Endothelial cell of umbilical vein (primary cell): ENCODE measurements around the gene ABCG4. TPM values are rescaled to one million over a fixed set of nuclear protein-coding genes. Genes with fewer than 3 reads are reported as not detected.

Experiments
- BruUV-seq: library from RNA; stranded (reverse); fragments of 400-500 nt; replicated peaks from 2 replicates; lab custom pipeline; 2021; lab: Mats Ljungman, UMichigan
- CTCF ChIA-PET: fragments of 300-600, 350-600 bp; sonication (Branson Sonifier 250); formaldehyde crosslinking; loops from one replicate; lab custom pipeline; 2021; ENCODE audit warnings: antibody characterized with exemption, inconsistent platforms; lab: Charles Lee
- POLR2A ChIA-PET: fragments of 300-600, 350-600 bp; sonication (Branson Sonifier 250); formaldehyde crosslinking; loops from one replicate; lab custom pipeline; 2021; ENCODE audit warnings: antibody characterized with exemption, inconsistent platforms; lab: Charles Lee
- DNase-seq: peaks from one replicate; pipeline ENCODE4 v3.0.0-alpha.2; 2011; ENCODE audit warnings: low read depth, low spot score
- FAIRE-seq: peaks from 2 replicates; lab custom pipeline; 2011; peaks lifted over from hg19 to GRCh38; lab: Jason Lieb, UNC
- H2AFZ ChIP-seq: 2 replicates; pipeline ENCODE4 v1.6.0; 2012; ENCODE audit warnings: low read depth, low read length, control low read depth, inconsistent platforms
- H3K27ac ChIP-seq: 2 replicates; pipeline ENCODE4 v1.5.1; 2011; ENCODE audit warnings: low read depth, mild to moderate bottlenecking, control low read depth, low read length, moderate library complexity; ENCODE audit not compliant: insufficient read depth
- H3K27me3 ChIP-seq, 2 experiments: 2 replicates each; pipeline versions ENCODE4 v1.6.0 to v1.6.1; 2011; ENCODE audit warnings: low read length in 2 of 2, mixed read lengths in 1 of 2; ENCODE audit not compliant: control insufficient read depth in 2 of 2, insufficient read depth in 2 of 2
- H3K36me3 ChIP-seq, 2 experiments: 2 replicates in 1 of 2; 3 replicates in 1 of 2; pipeline ENCODE4 v1.5.1; 2011; ENCODE audit warnings: low read length in 2 of 2, mild to moderate bottlenecking in 1 of 2, moderate library complexity in 1 of 2; ENCODE audit not compliant: control insufficient read depth in 2 of 2, insufficient read depth in 2 of 2; ENCODE audit errors: extremely low read depth in 1 of 2
- H3K4me1 ChIP-seq: 3 replicates; pipeline ENCODE4 v1.5.1; 2011; ENCODE audit warnings: mild to moderate bottlenecking, low read length; ENCODE audit not compliant: control insufficient read depth, insufficient read depth; ENCODE audit errors: extremely low read depth
- H3K4me2 ChIP-seq: 2 replicates; pipeline ENCODE4 v1.6.1; 2011; ENCODE audit warnings: low read length, control low read depth, mixed read lengths; ENCODE audit not compliant: insufficient read depth
- H3K4me3 ChIP-seq, 3 experiments: fragments of 200-600 bp in 1 of 3; sonication (generic), shearing (Covaris generic) in 1 of 3; replicated peaks in 1 of 3; 2 replicates each; pipeline ENCODE4 v1.5.1; 2011 to 2016; ENCODE audit warnings: control low read depth in 3 of 3, low read length in 3 of 3, mild to moderate bottlenecking in 2 of 3, inconsistent platforms in 1 of 3, low read depth in 1 of 3, moderate library complexity in 1 of 3; ENCODE audit not compliant: insufficient read depth in 1 of 3
- H3K79me2 ChIP-seq: 2 replicates; pipeline ENCODE4 v1.6.0; 2012; ENCODE audit warnings: low read length, inconsistent platforms; ENCODE audit not compliant: control insufficient read depth, insufficient read depth
- H3K9ac ChIP-seq: replicated peaks from 2 replicates; pipeline ENCODE3; 2011; ENCODE audit warnings: low read length, control low read depth; ENCODE audit not compliant: insufficient read depth; ENCODE audit errors: extremely low read depth
- H3K9me1 ChIP-seq: replicated peaks from 3 replicates; pipeline ENCODE4 v1.6.0; 2011; ENCODE audit warnings: mild to moderate bottlenecking, low read length; ENCODE audit not compliant: control insufficient read depth, insufficient read depth; ENCODE audit errors: extremely low read depth
- H3K9me3 ChIP-seq: replicated peaks from 2 replicates; pipeline ENCODE4 v1.5.1; 2012; ENCODE audit warnings: low read length, inconsistent platforms; ENCODE audit not compliant: control insufficient read depth, insufficient read depth
- H4K20me1 ChIP-seq: replicated peaks from 2 replicates; pipeline ENCODE3; 2011; ENCODE audit warnings: mild to moderate bottlenecking, low read length; ENCODE audit not compliant: control insufficient read depth, insufficient read depth; ENCODE audit errors: extremely low read depth
- CTCF ChIP-seq, 2 donors: IDR thresholded peaks; 1 replicate in 1 of 2; 2 replicates in 1 of 2; pipeline ENCODE4 v1.5.1; 2011; ENCODE audit warnings: low read length in 2 of 2, mild to moderate bottlenecking in 2 of 2, moderate library complexity in 2 of 2, control low read depth in 1 of 2, inconsistent platforms in 1 of 2, low read depth in 1 of 2; ENCODE audit not compliant: insufficient read depth in 1 of 2; ENCODE audit errors: extremely low read depth in 1 of 2
- EZH2 ChIP-seq: IDR thresholded peaks from 2 replicates; pipeline ENCODE4 v1.6.1; 2012; ENCODE audit warnings: borderline replicate concordance, low read depth, mild to moderate bottlenecking, moderate library complexity, low read length, inconsistent platforms; ENCODE audit not compliant: severe bottlenecking
- FOS ChIP-seq: IDR thresholded peaks from 2 replicates; pipeline ENCODE4 v1.6.1; 2011; ENCODE audit warnings: mild to moderate bottlenecking, low read length, moderate library complexity, borderline replicate concordance; ENCODE audit not compliant: insufficient read depth
- GATA2 ChIP-seq: IDR thresholded peaks from 2 replicates; pipeline ENCODE4 v1.7.0; 2011; ENCODE audit warnings: low read depth, mild to moderate bottlenecking, moderate library complexity, mixed read lengths, low read length; ENCODE audit not compliant: insufficient read length, insufficient read depth
- JUN ChIP-seq: IDR thresholded peaks from 2 replicates; pipeline ENCODE4 v1.6.1; 2011; ENCODE audit warnings: borderline replicate concordance, low read depth; ENCODE audit not compliant: insufficient read length, insufficient read depth
- MAX ChIP-seq: IDR thresholded peaks from 2 replicates; pipeline ENCODE4 v1.6.1; 2011; ENCODE audit not compliant: insufficient read depth, insufficient read length
- MYC ChIP-seq: IDR thresholded peaks from one replicate; pipeline ENCODE4 v1.6.1; 2011; ENCODE audit warnings: mild to moderate bottlenecking, low read depth, low read length
- POLR2A ChIP-seq: IDR thresholded peaks from 2 replicates; pipeline ENCODE4 v1.6.1; 2012; ENCODE audit warnings: low read depth, mild to moderate bottlenecking, control low read depth, low read length
- POLR2AphosphoS5 ChIP-seq: IDR thresholded peaks from 2 replicates; pipeline ENCODE4 v1.6.1; 2012; ENCODE audit warnings: low read depth, mild to moderate bottlenecking, control low read depth, low read length, moderate library complexity; ENCODE audit not compliant: insufficient read depth
- dilution Hi-C: fragments of 300-500 bp; cut with MboI; formaldehyde crosslinking; loops from one replicate; pipeline ENCODE4 v1.15.0; 2019; ENCODE audit warnings: low sequenced_read_pairs; ENCODE audit not compliant: extremely low pct_ligation_motif_present
- intact Hi-C: fragments of 100-400 bp; cut with micrococcal nuclease; formaldehyde crosslinking; loops from one replicate; pipeline ENCODE4 v1.10.0; 2022
- polyA plus RNA-seq, 4 experiments: library from polyadenylated mRNA; depleted of rRNA in 3 of 4; stranded (reverse) in 3 of 4; unstranded in 1 of 4; fragments of >200 nt; gene quantifications; 2 replicates each; pipeline versions ENCODE4 v1.2.1 to v1.2.3, GENCODE V29; 2011 to 2012; ENCODE audit warnings: missing spikeins in 1 of 4
- total RNA-seq: library from RNA; stranded (reverse); gene quantifications from 2 replicates; pipeline ENCODE4 v1.2.3, GENCODE V29; 2021

ABCG4 gene
- total and polyA plus RNA-seq, 2 donors (not counting 3 experiments of a cell fraction or from before 2014, with no cell fraction given) = 1.0 to 1.7 TPM

GRCh38 chr11:119099711-119100110 is 49.1 kb upstream of the ABCG4 start:
- TF ChIP-seq POLR2AphosphoS5 (no peak), MYC (no peak), CTCF (IDR thresholded peaks at IDR 0.05; ENCODE audit: extremely low read depth in 1 of 2, insufficient read depth in 1 of 2, low read depth in 1 of 2, low read length in 2 of 2) (no peak), JUN (no peak), GATA2 (no peak), FOS (no peak), EZH2 (no peak), MAX (no peak), POLR2A (no peak)
- intact Hi-C loops (loop anchor here (2.0 kb wide), 1 partner anchor 45 kb away; no protein-coding TSS in a partner anchor), dilution Hi-C loops (no loop called here)
- no peak for DNase-seq
- Histone ChIP-seq H3K27me3 (no peaks in the 10 kb centered on the region), H3K9me1 (no peaks in the 10 kb centered on the region), H3K4me1 (peaks cover 23% of the 10 kb centered on the region), H4K20me1 (no peaks in the 10 kb centered on the region), H3K4me2 (no peak overlapping the region), H3K79me2 (peaks cover 20% of the 10 kb centered on the region), H3K9ac (no peak overlapping the region), H3K27ac (no peak overlapping the region), H3K9me3 (no peaks in the 10 kb centered on the region), H3K4me3 (no peak overlapping the region), H3K36me3 (peaks cover 7 to 19% of the 10 kb centered on the region in 2 experiments), H2AFZ (no peak overlapping the region)
- ChIA-PET CTCF (interaction anchor here (0.6 to 1.8 kb wide), 4 partner anchors 15 to 239 kb away, joined by 3 to 7 read pairs (median 4); partner anchors contain the start of gene VPS11), POLR2A (interaction anchor here (0.7 kb wide), 1 partner anchor 38 kb away, joined by 4 read pairs; no protein-coding TSS in a partner anchor)
- no peak for FAIRE-seq
- no TSS peak for BruUV-seq
